Neural progenitor cell (in vitro differentiated cells): Measurements from ENCODE around the gene CARD19. TPM values are rescaled to one million over a fixed set of nuclear protein-coding genes. Genes with fewer than 3 reads are reported as not detected.

ENCODE experiments used
- DNase-seq: peaks from one replicate; pipeline ENCODE4 v3.0.0-alpha.2; 2016; ENCODE audit warnings: low spot score
- H2AFZ ChIP-seq: fragments of 200-600 bp; sonication (generic); replicated peaks from 2 replicates; pipeline ENCODE4 v1.6.1; 2016; ENCODE audit warnings: antibody characterized with exemption
- H3F3A ChIP-seq: fragments of 200-600 bp; sonication (generic); 2 replicates; pipeline ENCODE4 v1.6.1; 2016; ENCODE audit warnings: antibody characterized with exemption, low read depth
- H3K27ac ChIP-seq: fragments of 200-600 bp; sonication (generic); 2 replicates; pipeline ENCODE4 v1.5.1; 2016; ENCODE audit warnings: mild to moderate bottlenecking
- H3K27me3 ChIP-seq: fragments of 200-600 bp; sonication (generic); 2 replicates; pipeline ENCODE4 v1.6.1; 2016; ENCODE audit warnings: mild to moderate bottlenecking, moderate library complexity
- H3K36me3 ChIP-seq: fragments of 200-600 bp; sonication (generic); 2 replicates; pipeline ENCODE4 v1.5.1; 2016
- H3K4me1 ChIP-seq: fragments of 200-600 bp; sonication (generic); 2 replicates; pipeline ENCODE4 v1.6.1; 2016; ENCODE audit warnings: mixed run types
- H3K4me2 ChIP-seq: fragments of 200-600 bp; sonication (generic); 2 replicates; pipeline ENCODE4 v1.6.1; 2016
- H3K4me3 ChIP-seq: fragments of 200-600 bp; sonication (generic); 2 replicates; pipeline ENCODE4 v1.5.1; 2016
- H3K79me2 ChIP-seq: fragments of 200-600 bp; sonication (generic); 2 replicates; pipeline ENCODE4 v1.6.1; 2016; ENCODE audit warnings: low read depth
- H3K9ac ChIP-seq: fragments of 200-600 bp; sonication (generic); 2 replicates; pipeline ENCODE4 v1.6.1; 2016
- H3K9me3 ChIP-seq: fragments of 200-600 bp; sonication (generic); 2 replicates; pipeline ENCODE4 v1.5.1; 2016; ENCODE audit warnings: low read depth
- H4K20me1 ChIP-seq: fragments of 200-600 bp; sonication (generic); 2 replicates; pipeline ENCODE4 v1.6.1; 2016; ENCODE audit warnings: low read depth
- H3K27ac Mint-ChIP-seq: 3 replicates; pipeline ENCODE4 v1.8.0; 2021; ENCODE audit warnings: mixed read lengths
- H3K27me3 Mint-ChIP-seq: 2 replicates; pipeline ENCODE4 v1.8.0; 2022; ENCODE audit warnings: low read depth, mild to moderate bottlenecking, inconsistent platforms, moderate library complexity, mixed read lengths; ENCODE audit not compliant: insufficient read depth
- H3K36me3 Mint-ChIP-seq: 3 replicates; pipeline ENCODE4 v1.8.0; 2021; ENCODE audit warnings: mixed read lengths
- H3K4me1 Mint-ChIP-seq: 3 replicates; pipeline ENCODE4 v1.8.0; 2021; ENCODE audit warnings: mixed read lengths
- H3K4me3 Mint-ChIP-seq: 3 replicates; pipeline ENCODE4 v1.8.0; 2021; ENCODE audit warnings: mild to moderate bottlenecking, moderate library complexity, mixed read lengths
- H3K9me3 Mint-ChIP-seq: 3 replicates; pipeline ENCODE4 v1.8.0; 2020; ENCODE audit warnings: mixed read lengths
- CTCF ChIP-seq: fragments of 200-600 bp; sonication (generic); IDR thresholded peaks from 2 replicates; pipeline ENCODE4 v1.5.1; 2017; ENCODE audit warnings: antibody characterized with exemption, mild to moderate bottlenecking
- EZH2 ChIP-seq: fragments of 200-600 bp; sonication (generic); IDR thresholded peaks from 2 replicates; pipeline ENCODE4 v1.6.1; 2017; ENCODE audit warnings: antibody characterized with exemption, mild to moderate bottlenecking, moderate library complexity
- EZH2phosphoT487 ChIP-seq: fragments of 200-600 bp; sonication (generic); IDR thresholded peaks from 2 replicates; pipeline ENCODE4 v1.6.1; 2017; ENCODE audit warnings: antibody characterized with exemption
- total RNA-seq: library from RNA; depleted of rRNA; stranded (reverse); fragments of >200 nt; gene quantifications from 2 replicates; pipeline ENCODE4 v1.2.3, GENCODE V29; 2015; ENCODE audit warnings: low replicate concordance

The CARD19 gene
- total RNA-seq, 1 donor from 2014 or later, result 12.3 TPM

- H3K4me1 ChIP-seq, result peaks cover 5% of the 10 kb centered on the region
- peak; percentile 100 for DNase-seq
- TF ChIP-seq CTCF (no peak), EZH2phosphoT487 (no peak), EZH2 (no peak)
- no peaks in the 10 kb centered on the region for H3K9me3 Mint-ChIP-seq
- no peaks in the 10 kb centered on the region for H3K36me3 ChIP-seq
- no peaks in the 10 kb centered on the region for H3K9me3 ChIP-seq
- H3K79me2 ChIP-seq, result peaks cover 7% of the 10 kb centered on the region
- H3K4me3 Mint-ChIP-seq, result peak overlapping the region; percentile 76
- H3K4me1 Mint-ChIP-seq, result peaks cover 42% of the 10 kb centered on the region
- H3K27me3 Mint-ChIP-seq, result peaks cover 3% of the 10 kb centered on the region
- H3K4me2 ChIP-seq, result peak overlapping the region; percentile 72
- peak overlapping the region; percentile 71 for H3K27ac ChIP-seq
- H3K36me3 Mint-ChIP-seq, result no peaks in the 10 kb centered on the region
- peak overlapping the region; percentile 3 for H2AFZ ChIP-seq
- peaks cover 11% of the 10 kb centered on the region for H3F3A ChIP-seq
- H3K4me3 ChIP-seq, result peak overlapping the region; percentile 49
- no peaks in the 10 kb centered on the region for H4K20me1 ChIP-seq
- H3K9ac ChIP-seq, result no peak overlapping the region
- H3K27me3 ChIP-seq, result peaks cover 10% of the 10 kb centered on the region
- H3K27ac Mint-ChIP-seq, result no peak overlapping the region
Observed at GRCh38 chr9:93095205-93096130, 549 bp upstream of the CARD19 start.

GRCh38 chr9:93096811-93097382 is 880 bp downstream of the CARD19 start:
- no peak overlapping the region for H3K27ac ChIP-seq
- Mint-ChIP-seq H3K4me1 (peaks cover 32% of the 10 kb centered on the region), H3K9me3 (peaks cover 3% of the 10 kb centered on the region), H3K36me3 (no peaks in the 10 kb centered on the region), H3K27ac (no peak overlapping the region), H3K27me3 (peaks cover 2% of the 10 kb centered on the region), H3K4me3 (peak overlapping the region; percentile 87)
- H3K79me2 ChIP-seq, result peaks cover 7% of the 10 kb centered on the region
- H3F3A ChIP-seq, result peaks cover 11% of the 10 kb centered on the region
- no peaks in the 10 kb centered on the region for H3K9me3 ChIP-seq
- H3K27me3 ChIP-seq, result peaks cover 10% of the 10 kb centered on the region
- no peaks in the 10 kb centered on the region for H3K36me3 ChIP-seq
- no peak for TF ChIP-seq EZH2phosphoT487
- TF ChIP-seq CTCF, result no peak
- no peak for TF ChIP-seq EZH2
- no peaks in the 10 kb centered on the region for H4K20me1 ChIP-seq
- peak overlapping the region; percentile 92 for H3K4me2 ChIP-seq
- H3K4me3 ChIP-seq, result peak overlapping the region; percentile 89
- no peak for DNase-seq
- no peak overlapping the region for H3K9ac ChIP-seq
- peak overlapping the region; percentile 80 for H2AFZ ChIP-seq
- H3K4me1 ChIP-seq, result peaks cover 5% of the 10 kb centered on the region

GRCh38 chr9:93097511-93098201 is 1.6 kb downstream of the CARD19 start:
- peak overlapping the region; percentile 92 for H3K4me2 ChIP-seq
- no peak overlapping the region for H2AFZ ChIP-seq

More at GRCh38 chr9:93097511-93098201, 1.6 kb downstream of the CARD19 start:
- H3K4me3 ChIP-seq, result no peak overlapping the region
- H3K9ac ChIP-seq, result no peak overlapping the region
- no peaks in the 10 kb centered on the region for H3K36me3 ChIP-seq
- H4K20me1 ChIP-seq, result no peaks in the 10 kb centered on the region
- TF ChIP-seq CTCF (no peak), EZH2phosphoT487 (no peak), EZH2 (no peak)
- H3K9me3 Mint-ChIP-seq, result peaks cover 8% of the 10 kb centered on the region
- peaks cover 11% of the 10 kb centered on the region for H3F3A ChIP-seq
- peaks cover 28% of the 10 kb centered on the region for H3K4me1 Mint-ChIP-seq
- H3K79me2 ChIP-seq, result peaks cover 7% of the 10 kb centered on the region
- no peaks in the 10 kb centered on the region for H3K9me3 ChIP-seq
- peaks cover 5% of the 10 kb centered on the region for H3K4me1 ChIP-seq
- H3K27ac ChIP-seq, result no peak overlapping the region
- DNase-seq, result no peak
- no peaks in the 10 kb centered on the region for H3K36me3 Mint-ChIP-seq
- no peaks in the 10 kb centered on the region for H3K27me3 Mint-ChIP-seq
- H3K4me3 Mint-ChIP-seq, result peak overlapping the region; percentile 87
- H3K27ac Mint-ChIP-seq, result no peak overlapping the region
- peaks cover 10% of the 10 kb centered on the region for H3K27me3 ChIP-seq
